Ishikawa (cell line): ENCODE measurements around the gene NKAIN2.

Experiments used
- CEBPB ChIP-seq: IDR thresholded peaks from 2 replicates; pipeline ENCODE4 v1.6.1; 2012
- EP300 ChIP-seq: IDR thresholded peaks from 2 replicates; pipeline ENCODE4 v1.6.1; 2012; ENCODE audit warnings: borderline replicate concordance
- FOXM1 ChIP-seq: IDR thresholded peaks from 2 replicates; pipeline ENCODE4 v1.6.1; 2012; ENCODE audit warnings: low read depth, borderline replicate concordance
- NFIC ChIP-seq: IDR thresholded peaks from 2 replicates; pipeline ENCODE4 v1.6.1; 2012
- RAD21 ChIP-seq: IDR thresholded peaks from 2 replicates; pipeline ENCODE4 v1.6.1; 2012; ENCODE audit warnings: low read depth
- REST ChIP-seq: IDR thresholded peaks from 2 replicates; pipeline ENCODE4 v1.6.1; 2012; ENCODE audit warnings: low read depth, mild to moderate bottlenecking
- TAF1 ChIP-seq: IDR thresholded peaks from 2 replicates; pipeline ENCODE4 v1.6.1; 2012; ENCODE audit warnings: low read depth, mild to moderate bottlenecking
- TEAD4 ChIP-seq: IDR thresholded peaks from 2 replicates; pipeline ENCODE4 v1.6.1; 2012
- YY1 ChIP-seq: IDR thresholded peaks from 2 replicates; pipeline ENCODE4 v1.6.1; 2012; ENCODE audit warnings: low read depth

- TF ChIP-seq REST (no peak), CEBPB (no peak), TEAD4 (no peak), TAF1 (no peak), YY1 (no peak), RAD21 (no peak), FOXM1 (no peak), NFIC (no peak), EP300 (no peak)
Measured at GRCh38 chr6:124775121-124775520, 971.5 kb downstream of the NKAIN2 start.
